HEK293 (cell line): ENCODE results near the gene RAB17.

ENCODE experiments used
- KLF10 ChIP-seq: fragments of 450-650 bp; IDR thresholded peaks from 2 replicates; pipeline ENCODE4 v1.5.1; 2018; ENCODE audit warnings: missing biosample characterization, mild to moderate bottlenecking, missing genetic modification characterization
- REST ChIP-seq: fragments of 450-650 bp; formaldehyde crosslinking; IDR thresholded peaks from 2 replicates; pipeline ENCODE4 v1.5.1; 2016; ENCODE audit warnings: missing biosample characterization, missing genetic modification characterization
- ZNF10 ChIP-seq: fragments of 450-650 bp; formaldehyde crosslinking; IDR thresholded peaks from 2 replicates; pipeline ENCODE4 v1.5.1; 2017; ENCODE audit warnings: missing biosample characterization, missing genetic modification characterization
- ZNF169 ChIP-seq: fragments of 450-650 bp; formaldehyde crosslinking; IDR thresholded peaks from 2 replicates; pipeline ENCODE4 v1.5.1; 2016; ENCODE audit warnings: missing biosample characterization, missing genetic modification characterization
- ZNF529 ChIP-seq: fragments of 450-650 bp; formaldehyde crosslinking; IDR thresholded peaks from 2 replicates; pipeline ENCODE4 v1.5.1; 2017; ENCODE audit warnings: missing genetic modification characterization, missing biosample characterization; ENCODE audit not compliant: insufficient replicate concordance
- ZNF560 ChIP-seq: fragments of 450-650 bp; formaldehyde crosslinking; IDR thresholded peaks from 2 replicates; pipeline ENCODE4 v1.5.1; 2017; ENCODE audit warnings: missing biosample characterization, missing genetic modification characterization, borderline replicate concordance
- ZNF777 ChIP-seq: fragments of 450-650 bp; formaldehyde crosslinking; IDR thresholded peaks from 2 replicates; pipeline ENCODE4 v1.5.1; 2017; ENCODE audit warnings: missing biosample characterization, missing genetic modification characterization, borderline replicate concordance
- ZSCAN18 ChIP-seq: fragments of 450-650 bp; formaldehyde crosslinking; IDR thresholded peaks from 2 replicates; pipeline ENCODE4 v1.5.1; 2016; ENCODE audit warnings: missing biosample characterization, missing genetic modification characterization
- TF ChIP-seq, protein P1 (sequence below): fragments of 450-650 bp; formaldehyde crosslinking; IDR thresholded peaks from 2 replicates; pipeline ENCODE4 v1.5.1; 2016; ENCODE audit warnings: missing biosample characterization, missing genetic modification characterization

GRCh38 chr2:237583385-237584295 lies 6.9 kb downstream of the RAB17 start:
- TF ChIP-seq, protein P1, sequence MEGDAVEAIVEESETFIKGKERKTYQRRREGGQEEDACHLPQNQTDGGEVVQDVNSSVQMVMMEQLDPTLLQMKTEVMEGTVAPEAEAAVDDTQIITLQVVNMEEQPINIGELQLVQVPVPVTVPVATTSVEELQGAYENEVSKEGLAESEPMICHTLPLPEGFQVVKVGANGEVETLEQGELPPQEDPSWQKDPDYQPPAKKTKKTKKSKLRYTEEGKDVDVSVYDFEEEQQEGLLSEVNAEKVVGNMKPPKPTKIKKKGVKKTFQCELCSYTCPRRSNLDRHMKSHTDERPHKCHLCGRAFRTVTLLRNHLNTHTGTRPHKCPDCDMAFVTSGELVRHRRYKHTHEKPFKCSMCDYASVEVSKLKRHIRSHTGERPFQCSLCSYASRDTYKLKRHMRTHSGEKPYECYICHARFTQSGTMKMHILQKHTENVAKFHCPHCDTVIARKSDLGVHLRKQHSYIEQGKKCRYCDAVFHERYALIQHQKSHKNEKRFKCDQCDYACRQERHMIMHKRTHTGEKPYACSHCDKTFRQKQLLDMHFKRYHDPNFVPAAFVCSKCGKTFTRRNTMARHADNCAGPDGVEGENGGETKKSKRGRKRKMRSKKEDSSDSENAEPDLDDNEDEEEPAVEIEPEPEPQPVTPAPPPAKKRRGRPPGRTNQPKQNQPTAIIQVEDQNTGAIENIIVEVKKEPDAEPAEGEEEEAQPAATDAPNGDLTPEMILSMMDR, result no peak
- no peak for TF ChIP-seq ZNF10 (tag by site-specific recombination)
- TF ChIP-seq ZNF560, result no peak
- no peak for TF ChIP-seq KLF10 (tag by site-specific recombination)
- TF ChIP-seq ZNF777 (tag by site-specific recombination), result no peak
- no peak for TF ChIP-seq REST (tag by site-specific recombination)
- TF ChIP-seq ZNF529, result no peak
- TF ChIP-seq ZSCAN18, result no peak
- TF ChIP-seq ZNF169, result no peak
